ENCODE results near the gene KIAA1217.

KIAA1217 gene

DNA sequence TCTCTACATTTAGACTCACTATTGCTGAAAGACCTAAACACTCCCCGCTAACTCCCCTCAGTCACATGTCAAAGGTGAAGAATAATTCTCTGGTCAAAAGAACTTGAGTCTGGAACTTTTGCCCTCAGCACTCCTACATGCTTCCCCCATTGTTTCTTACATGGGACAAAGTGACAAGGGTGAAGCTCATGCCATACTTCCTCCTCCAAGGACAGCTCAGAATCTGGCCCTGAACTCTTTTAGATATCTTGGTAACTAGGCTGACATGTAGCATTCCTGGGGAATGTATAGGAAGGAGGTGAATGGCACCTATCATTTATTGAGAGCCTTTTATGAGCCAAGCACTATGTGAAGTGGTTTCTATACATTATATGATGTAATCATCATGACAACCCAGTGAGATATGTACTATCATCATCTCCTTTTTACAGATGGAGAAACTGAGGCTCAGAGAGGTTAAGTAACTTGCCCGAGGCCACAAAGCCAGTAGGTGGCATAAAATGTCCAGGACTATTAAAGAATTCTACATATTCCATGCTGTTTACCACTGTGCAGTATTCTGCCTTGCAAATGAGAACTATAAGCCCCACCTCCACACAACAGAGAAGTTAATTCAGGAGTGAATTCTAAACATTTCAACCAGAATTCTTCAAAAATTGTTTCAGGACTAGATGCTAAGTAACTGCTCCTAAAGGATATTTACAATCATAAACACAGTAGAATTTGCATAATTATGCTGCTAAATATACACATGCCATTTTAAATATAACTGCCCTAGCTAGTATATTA is 268.2 kb downstream of the KIAA1217 start (continued):
- no peak for TF ChIP-seq ZNF404 (tag by site-specific recombination; IDR thresholded peaks at IDR 0.05)
- no peak for TF ChIP-seq ZNF514 (tag by site-specific recombination; IDR thresholded peaks at IDR 0.05)
- TF ChIP-seq ZNF560 (tag by site-specific recombination; IDR thresholded peaks at IDR 0.05; ENCODE audit: borderline replicate concordance): no peak
- TF ChIP-seq ZNF423 (tag by site-specific recombination; IDR thresholded peaks at IDR 0.05): no peak

GRCh38 chr10:24477915-24478314 is 269.0 kb downstream of the KIAA1217 start:
- Histone ChIP-seq H3K27ac (ENCODE audit: extremely low read depth, low read depth, low read length) (no peak overlapping the region), H3K4me3 (ENCODE audit: low read depth, low read length) (no peak overlapping the region), H3K4me1 (ENCODE audit: control insufficient read depth, insufficient read depth, low read length) (no peaks in the 10 kb centered on the region), H3K9me3 (ENCODE audit: control insufficient read depth, insufficient read depth, low read depth, low read length) (no peaks in the 10 kb centered on the region), H3K36me3 (ENCODE audit: control insufficient read depth in 2 of 2, insufficient read depth in 1 of 2, low read length in 2 of 2) (peaks cover 0 to 17% of the 10 kb centered on the region in 2 experiments; a peak in 2 of 3 replicates)
- TF ChIP-seq ZNF423 (tag by site-specific recombination; IDR thresholded peaks at IDR 0.05) (no peak), ZNF24 (tag by site-specific recombination; IDR thresholded peaks at IDR 0.05) (no peak), KLF9 (tag by site-specific recombination; IDR thresholded peaks at IDR 0.05; ENCODE audit: low read depth) (no peak), ZBTB20 (tag by site-specific recombination; IDR thresholded peaks at IDR 0.05) (no peak), ZNF280D (tag by site-specific recombination; IDR thresholded peaks at IDR 0.05) (no peak)
- TF ChIP-seq, protein P1, sequence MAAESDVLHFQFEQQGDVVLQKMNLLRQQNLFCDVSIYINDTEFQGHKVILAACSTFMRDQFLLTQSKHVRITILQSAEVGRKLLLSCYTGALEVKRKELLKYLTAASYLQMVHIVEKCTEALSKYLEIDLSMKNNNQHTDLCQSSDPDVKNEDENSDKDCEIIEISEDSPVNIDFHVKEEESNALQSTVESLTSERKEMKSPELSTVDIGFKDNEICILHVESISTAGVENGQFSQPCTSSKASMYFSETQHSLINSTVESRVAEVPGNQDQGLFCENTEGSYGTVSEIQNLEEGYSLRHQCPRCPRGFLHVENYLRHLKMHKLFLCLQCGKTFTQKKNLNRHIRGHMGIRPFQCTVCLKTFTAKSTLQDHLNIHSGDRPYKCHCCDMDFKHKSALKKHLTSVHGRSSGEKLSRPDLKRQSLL (tag by site-specific recombination; IDR thresholded peaks at IDR 0.05): no peak
- ChIA-PET POLR2A (no interaction called here), CTCF (no interaction called here)

GRCh38 chr10:24479806-24480205 is 270.9 kb downstream of the KIAA1217 start:
- Histone ChIP-seq H3K4me1 (ENCODE audit: control insufficient read depth, insufficient read depth, low read length) (0 out of 2 replicates have a peak, but pooled peaks cover 2% of the 10 kb centered on the region), H3K9me3 (ENCODE audit: control insufficient read depth, insufficient read depth, low read depth, low read length) (no peaks in the 10 kb centered on the region), H3K4me3 (ENCODE audit: low read depth, low read length) (no peak overlapping the region), H3K36me3 (ENCODE audit: control insufficient read depth in 2 of 2, insufficient read depth in 1 of 2, low read length in 2 of 2) (peaks cover 0 to 8% of the 10 kb centered on the region in 2 experiments; a peak in 2 of 3 replicates), H3K27ac (ENCODE audit: extremely low read depth, low read depth, low read length) (no peak overlapping the region)
- CTCF ChIA-PET: no interaction called here
- TF ChIP-seq ZNF157 (tag by site-specific recombination; IDR thresholded peaks at IDR 0.05): no peak
- no peak for TF ChIP-seq BCL11A (tag by site-specific recombination; IDR thresholded peaks at IDR 0.05; ENCODE audit: low read depth)
- no peak for TF ChIP-seq OSR2 (tag by site-specific recombination; IDR thresholded peaks at IDR 0.05)
- no peak for TF ChIP-seq ZNF324 (tag by site-specific recombination; IDR thresholded peaks at IDR 0.05)
- TF ChIP-seq ZNF843 (tag by site-specific recombination; IDR thresholded peaks at IDR 0.05): no peak
- no peak for TF ChIP-seq GLIS1 (tag by site-specific recombination; IDR thresholded peaks at IDR 0.05)
- no peak for TF ChIP-seq ZNF114 (tag by site-specific recombination; IDR thresholded peaks at IDR 0.05)
- TF ChIP-seq ZFP41 (tag by site-specific recombination; IDR thresholded peaks at IDR 0.05; ENCODE audit: borderline replicate concordance): no peak
- no peak for TF ChIP-seq ZNF140 (tag by site-specific recombination; IDR thresholded peaks at IDR 0.05)
- no peak for TF ChIP-seq ZNF202 (tag by site-specific recombination; IDR thresholded peaks at IDR 0.05; ENCODE audit: borderline replicate concordance)
- no peak for TF ChIP-seq ZNF121 (tag by site-specific recombination; IDR thresholded peaks at IDR 0.05)
- no peak for TF ChIP-seq ZNF677 (tag by site-specific recombination; IDR thresholded peaks at IDR 0.05)
- no peak for TF ChIP-seq ZNF560 (tag by site-specific recombination; IDR thresholded peaks at IDR 0.05; ENCODE audit: borderline replicate concordance)
- TF ChIP-seq ZBTB17 (tag by site-specific recombination; IDR thresholded peaks at IDR 0.05): no peak
- no peak for TF ChIP-seq ZNF239 (tag by site-specific recombination; IDR thresholded peaks at IDR 0.05)
- TF ChIP-seq ZSCAN16 (tag by site-specific recombination; IDR thresholded peaks at IDR 0.05): no peak
- TF ChIP-seq ZBTB49 (tag by site-specific recombination; IDR thresholded peaks at IDR 0.05; ENCODE audit: low read depth): no peak
- POLR2A ChIA-PET: no interaction called here
